A673 (cell line): ENCODE data around the gene RECK. TPM values are rescaled to one million over a fixed set of nuclear protein-coding genes. Genes with fewer than 3 reads are reported as not detected.

Experiments
- BruUV-seq: library from RNA; stranded (reverse); fragments of 400-500 nt; replicated peaks from 2 replicates; lab custom pipeline; 2021; lab: Mats Ljungman, UMichigan
- CTCF ChIA-PET: fragments of 300-600 bp; sonication (Branson Sonifier 250); formaldehyde crosslinking; loops from one replicate; lab custom pipeline; 2022; ENCODE audit warnings: antibody characterized with exemption; lab: Charles Lee
- POLR2A ChIA-PET: fragments of 300-600 bp; sonication (Branson Sonifier 250); formaldehyde crosslinking; loops from one replicate; lab custom pipeline; 2022; ENCODE audit warnings: antibody characterized with exemption; ENCODE audit not compliant: low non-redundant PET; lab: Charles Lee
- DNase-seq: peaks from one replicate; pipeline ENCODE4 v3.0.0-alpha.2; 2015; ENCODE audit warnings: low spot score
- H3K27ac ChIP-seq: fragments of 200-600 bp; sonication (generic); 2 replicates; pipeline ENCODE4 v1.5.1; 2016; ENCODE audit warnings: mixed run types, low read depth, mild to moderate bottlenecking, mixed read lengths, antibody characterized with exemption, low read length; ENCODE audit not compliant: poor library complexity, severe bottlenecking
- H3K27me3 ChIP-seq: fragments of 200-600 bp; sonication (generic); replicated peaks from 2 replicates; pipeline ENCODE4 v1.6.1; 2017; ENCODE audit warnings: mixed run types, low read depth, mild to moderate bottlenecking, mixed read lengths, antibody characterized with exemption, low read length; ENCODE audit not compliant: insufficient read depth, poor library complexity
- H3K36me3 ChIP-seq: fragments of 200-600 bp; sonication (generic); 2 replicates; pipeline ENCODE4 v1.6.1; 2016; ENCODE audit warnings: mixed run types, mild to moderate bottlenecking, mixed read lengths, antibody characterized with exemption, low read length; ENCODE audit not compliant: insufficient read depth, poor library complexity, severe bottlenecking
- H3K4me1 ChIP-seq: fragments of 200-600 bp; sonication (generic); 2 replicates; pipeline ENCODE4 v1.6.1; 2017; ENCODE audit warnings: mixed run types, mild to moderate bottlenecking, mixed read lengths, antibody characterized with exemption, low read length; ENCODE audit not compliant: insufficient read depth, poor library complexity, severe bottlenecking
- H3K4me3 ChIP-seq: fragments of 200-600 bp; sonication (generic); 2 replicates; pipeline ENCODE4 v1.5.1; 2016; ENCODE audit warnings: low read depth, mixed run types, mild to moderate bottlenecking, mixed read lengths, low read length; ENCODE audit not compliant: poor library complexity, severe bottlenecking
- H3K9me3 ChIP-seq: fragments of 200-600 bp; sonication (generic); 2 replicates; pipeline ENCODE4 v1.6.1; 2016; ENCODE audit warnings: mixed run types, low read depth, mild to moderate bottlenecking, mixed read lengths, antibody characterized with exemption, low read length; ENCODE audit not compliant: poor library complexity, severe bottlenecking
- EZH2 ChIP-seq: fragments of 200-600 bp; sonication (generic); IDR thresholded peaks from 2 replicates; pipeline ENCODE4 v1.6.1; 2017; ENCODE audit warnings: borderline replicate concordance, low read depth, mild to moderate bottlenecking, mixed read lengths, antibody characterized with exemption, low read length; ENCODE audit not compliant: poor library complexity, severe bottlenecking
- intact Hi-C: fragments of 100-400 bp; cut with micrococcal nuclease; formaldehyde crosslinking; loops from one replicate; pipeline ENCODE4 v1.10.0; 2022; ENCODE audit not compliant: unreplicated experiment
- total RNA-seq: library from RNA; stranded (reverse); gene quantifications from 2 replicates; pipeline ENCODE4 v1.2.3, GENCODE V29; 2021
- TF ChIP-seq, protein P1 (sequence below): fragments of 300-800, 200-600 bp; sonication (generic); conservative IDR thresholded peaks from 2 replicates; pipeline ENCODE4 v1.5.1; 2017; ENCODE audit warnings: low read depth, mild to moderate bottlenecking, antibody characterized with exemption, low read length, moderate library complexity, mixed read lengths

Gene RECK
- total RNA-seq, 1 experiment from 2014 or later: 9.1 TPM

DNA sequence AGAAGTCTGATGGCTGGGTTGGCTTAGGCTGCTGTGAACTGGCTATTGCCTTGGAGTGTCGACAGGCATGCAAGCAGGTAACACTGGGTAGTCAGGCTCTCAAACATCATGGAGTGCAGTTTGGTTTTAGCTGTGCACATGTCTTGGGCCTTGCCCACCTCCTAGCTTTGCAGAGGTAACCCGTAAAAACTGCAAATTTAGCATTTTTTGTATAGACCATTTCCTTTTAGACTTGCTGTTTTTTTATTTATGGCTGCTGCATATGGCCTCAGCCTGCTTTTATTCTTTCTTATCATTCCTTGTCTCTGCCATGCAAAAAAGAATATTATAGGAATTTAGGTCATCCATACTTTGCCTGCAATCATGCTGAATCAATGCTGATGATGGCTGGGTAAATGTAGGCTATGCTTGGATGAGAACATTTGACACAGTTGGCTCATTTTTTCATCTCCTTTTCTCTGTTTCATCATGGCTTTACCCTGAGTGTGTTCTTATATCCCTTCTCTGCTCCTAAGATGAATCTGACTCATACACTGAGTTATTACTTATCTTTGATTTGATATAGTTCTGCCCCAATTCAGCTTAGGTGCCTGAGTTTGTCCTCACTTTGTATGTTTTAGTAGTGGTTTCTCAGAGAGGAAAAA is 27.2 kb downstream of the RECK start:
- intact Hi-C loops: no loop called here
- CTCF ChIA-PET: no interaction called here
- Histone ChIP-seq H3K27me3 (no peaks in the 10 kb centered on the region), H3K27ac (no peak overlapping the region), H3K36me3 (no peaks in the 10 kb centered on the region), H3K4me1 (no peaks in the 10 kb centered on the region), H3K4me3 (no peak overlapping the region), H3K9me3 (no peaks in the 10 kb centered on the region)
- TF ChIP-seq, protein P1, sequence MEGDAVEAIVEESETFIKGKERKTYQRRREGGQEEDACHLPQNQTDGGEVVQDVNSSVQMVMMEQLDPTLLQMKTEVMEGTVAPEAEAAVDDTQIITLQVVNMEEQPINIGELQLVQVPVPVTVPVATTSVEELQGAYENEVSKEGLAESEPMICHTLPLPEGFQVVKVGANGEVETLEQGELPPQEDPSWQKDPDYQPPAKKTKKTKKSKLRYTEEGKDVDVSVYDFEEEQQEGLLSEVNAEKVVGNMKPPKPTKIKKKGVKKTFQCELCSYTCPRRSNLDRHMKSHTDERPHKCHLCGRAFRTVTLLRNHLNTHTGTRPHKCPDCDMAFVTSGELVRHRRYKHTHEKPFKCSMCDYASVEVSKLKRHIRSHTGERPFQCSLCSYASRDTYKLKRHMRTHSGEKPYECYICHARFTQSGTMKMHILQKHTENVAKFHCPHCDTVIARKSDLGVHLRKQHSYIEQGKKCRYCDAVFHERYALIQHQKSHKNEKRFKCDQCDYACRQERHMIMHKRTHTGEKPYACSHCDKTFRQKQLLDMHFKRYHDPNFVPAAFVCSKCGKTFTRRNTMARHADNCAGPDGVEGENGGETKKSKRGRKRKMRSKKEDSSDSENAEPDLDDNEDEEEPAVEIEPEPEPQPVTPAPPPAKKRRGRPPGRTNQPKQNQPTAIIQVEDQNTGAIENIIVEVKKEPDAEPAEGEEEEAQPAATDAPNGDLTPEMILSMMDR: no peak
- TF ChIP-seq EZH2: no peak
- no TSS peak for BruUV-seq
- POLR2A ChIA-PET: no interaction called here
- no peak for DNase-seq

GRCh38 chr9:36064448-36065037 is 27.8 kb downstream of the RECK start:
- no peak overlapping the region for H3K27ac ChIP-seq
- H3K4me1 ChIP-seq: no peaks in the 10 kb centered on the region
- TF ChIP-seq, protein P1: no peak
- no peak for TF ChIP-seq EZH2
- no peaks in the 10 kb centered on the region for H3K27me3 ChIP-seq
- no TSS peak for BruUV-seq
- no peak overlapping the region for H3K4me3 ChIP-seq
- POLR2A ChIA-PET: no interaction called here
- CTCF ChIA-PET: interaction anchor here (0.6 kb wide), 1 partner anchor 109 kb away, joined by 12 read pairs; no protein-coding TSS in a partner anchor
- no peak for DNase-seq
- no peaks in the 10 kb centered on the region for H3K36me3 ChIP-seq
- H3K9me3 ChIP-seq: no peaks in the 10 kb centered on the region
- intact Hi-C loops: no loop called here

DNA sequence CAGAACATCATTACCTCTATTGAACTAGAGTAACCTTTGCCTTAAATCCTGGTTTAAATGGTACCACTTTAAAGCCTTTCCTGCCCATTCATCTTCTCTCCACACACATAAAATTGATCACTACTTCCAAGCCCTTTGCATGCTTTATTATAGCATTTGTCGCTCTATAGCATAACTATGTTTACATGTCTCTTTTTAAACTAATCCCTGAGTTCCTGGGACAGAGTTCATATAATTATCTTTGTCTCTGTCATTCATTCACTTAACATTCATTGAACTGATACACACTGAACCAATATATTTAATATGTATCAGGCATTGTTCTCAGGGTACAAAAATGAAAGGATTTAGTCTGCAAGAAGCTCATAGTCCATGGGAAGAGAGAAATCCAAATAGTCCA is 37.3 kb downstream of the RECK start:
- POLR2A ChIA-PET: no interaction called here
- Histone ChIP-seq H3K36me3 (no peaks in the 10 kb centered on the region), H3K27me3 (no peaks in the 10 kb centered on the region), H3K4me1 (peaks cover 17% of the 10 kb centered on the region), H3K4me3 (no peak overlapping the region), H3K9me3 (no peaks in the 10 kb centered on the region), H3K27ac (no peak overlapping the region)
- TF ChIP-seq EZH2: no peak
- TF ChIP-seq, protein P1: no peak
- DNase-seq: no peak
- no TSS peak for BruUV-seq
- CTCF ChIA-PET: interaction anchor here (0.8 kb wide), 1 partner anchor 68 kb away, joined by 4 read pairs; no protein-coding TSS in a partner anchor
- intact Hi-C loops: no loop called here
